Muscle layer of duodenum (tissue), 2 donors: ENCODE results near the gene SLC36A2.
"Not testable (repeated sequence)": the region's sequence is repeated elsewhere in the genome, so short reads cannot be mapped to it uniquely, and the experiment has no call there.

Experiments used
- H3K27ac ChIP-seq: one replicate; pipeline ENCODE4 v1.7.0; 2013; ENCODE audit warnings: mild to moderate bottlenecking, low read length
- H3K27me3 ChIP-seq: one replicate; pipeline ENCODE4 v1.7.0; 2013; ENCODE audit warnings: low read depth, mild to moderate bottlenecking, control low read depth, low read length
- H3K36me3 ChIP-seq, 2 donors: one replicate each; pipeline ENCODE4 v1.7.0; 2013; ENCODE audit warnings: low read length in 2 of 2, control low read depth in 1 of 2, mild to moderate bottlenecking in 1 of 2; ENCODE audit not compliant: insufficient read depth in 2 of 2, control insufficient read depth in 1 of 2
- H3K4me1 ChIP-seq, 2 donors: one replicate each; pipeline ENCODE4 v1.7.0; 2013; ENCODE audit warnings: low read length in 2 of 2, mild to moderate bottlenecking in 2 of 2, control low read depth in 1 of 2, moderate library complexity in 1 of 2; ENCODE audit not compliant: insufficient read depth in 2 of 2, control insufficient read depth in 1 of 2
- H3K4me3 ChIP-seq, 2 donors: one replicate each; pipeline ENCODE4 v1.7.0; 2013; ENCODE audit warnings: low read length in 2 of 2, low read depth in 1 of 2, mild to moderate bottlenecking in 1 of 2
- H3K9me3 ChIP-seq, 2 donors: one replicate each; pipeline ENCODE4 v1.7.0; 2013; ENCODE audit warnings: low read length in 2 of 2, control low read depth in 1 of 2, mild to moderate bottlenecking in 1 of 2; ENCODE audit not compliant: control insufficient read depth in 1 of 2
- donor health status: healthy.

The SLC36A2 gene

DNA sequence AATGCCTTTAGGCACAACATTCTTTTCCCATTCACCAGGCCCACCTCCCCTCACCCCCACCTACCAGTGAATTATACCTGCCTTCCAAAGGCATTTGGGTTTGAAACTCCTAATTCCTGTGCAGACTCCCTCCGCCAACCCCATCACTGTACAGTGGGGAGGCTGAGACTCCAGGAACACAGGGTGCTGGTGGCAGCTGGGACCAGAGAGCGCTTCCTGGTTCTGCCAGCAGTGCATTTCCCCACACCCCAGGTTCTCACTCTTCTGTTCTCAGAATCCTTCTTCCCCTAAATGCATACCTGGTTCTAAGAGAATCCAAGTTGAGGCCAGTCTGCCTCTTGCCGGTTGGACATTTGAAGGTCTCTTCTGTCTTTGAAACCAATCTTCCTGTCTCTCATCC lies 21.1 kb downstream of the SLC36A2 start:
- H3K36me3 ChIP-seq: no peaks in the 10 kb centered on the region
- H3K4me1 ChIP-seq: no peaks in the 10 kb centered on the region
- H3K4me3 ChIP-seq: no peak overlapping the region
- no peaks in the 10 kb centered on the region for H3K9me3 ChIP-seq
- no peak overlapping the region for H3K27ac ChIP-seq
- H3K27me3 ChIP-seq: no peaks in the 10 kb centered on the region

DNA sequence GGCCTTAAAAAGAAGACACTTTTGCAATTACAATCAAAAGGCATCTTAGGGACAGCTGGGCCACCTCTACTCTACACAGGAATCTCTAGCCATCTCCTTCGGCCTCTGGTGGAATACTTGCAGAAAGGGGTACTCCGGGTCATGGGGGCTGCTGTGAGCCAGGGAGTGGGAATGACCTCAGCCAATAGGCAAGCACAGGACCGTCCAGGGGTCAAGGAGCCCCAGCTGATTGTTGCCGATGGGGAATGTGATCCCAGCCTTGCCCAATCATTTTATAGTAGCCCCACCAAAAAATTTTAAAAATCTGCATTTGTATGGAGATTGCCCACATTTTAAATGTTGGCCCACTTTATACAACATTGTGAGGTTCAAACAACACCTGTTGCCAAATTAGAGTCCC lies 26.9 kb downstream of the SLC36A2 start:
- Histone ChIP-seq H3K27me3 (no peaks in the 10 kb centered on the region), H3K27ac (no peak overlapping the region), H3K4me1 (peaks cover 0 to 4% of the 10 kb centered on the region in 2 donors), H3K4me3 (no peak overlapping the region), H3K9me3 (no peaks in the 10 kb centered on the region), H3K36me3 (no peaks in the 10 kb centered on the region)

GRCh38 chr5:151318850-151319732 lies 28.3 kb downstream of the SLC36A2 start:
- Histone ChIP-seq H3K9me3 (no peaks in the 10 kb centered on the region), H3K4me3 (no peak overlapping the region), H3K36me3 (no peaks in the 10 kb centered on the region), H3K4me1 (peaks cover 0 to 4% of the 10 kb centered on the region in 2 donors), H3K27ac (no peak overlapping the region), H3K27me3 (no peaks in the 10 kb centered on the region)

GRCh38 chr5:151317871-151318270 lies 29.5 kb downstream of the SLC36A2 start:
- H3K27me3 ChIP-seq: no peaks in the 10 kb centered on the region
- H3K36me3 ChIP-seq: no peaks in the 10 kb centered on the region
- no peak overlapping the region for H3K4me3 ChIP-seq
- peaks cover 0 to 4% of the 10 kb centered on the region in 2 donors for H3K4me1 ChIP-seq
- no peaks in the 10 kb centered on the region for H3K9me3 ChIP-seq
- H3K27ac ChIP-seq: no peak overlapping the region

GRCh38 chr5:151315998-151316597 lies 31.3 kb downstream of the SLC36A2 start:
- no peaks in the 10 kb centered on the region for H3K27me3 ChIP-seq
- H3K4me3 ChIP-seq: no peak overlapping the region
- no peaks in the 10 kb centered on the region for H3K9me3 ChIP-seq
- no peaks in the 10 kb centered on the region for H3K36me3 ChIP-seq
- no peak overlapping the region for H3K27ac ChIP-seq
- peaks cover 0 to 4% of the 10 kb centered on the region in 2 donors for H3K4me1 ChIP-seq

DNA sequence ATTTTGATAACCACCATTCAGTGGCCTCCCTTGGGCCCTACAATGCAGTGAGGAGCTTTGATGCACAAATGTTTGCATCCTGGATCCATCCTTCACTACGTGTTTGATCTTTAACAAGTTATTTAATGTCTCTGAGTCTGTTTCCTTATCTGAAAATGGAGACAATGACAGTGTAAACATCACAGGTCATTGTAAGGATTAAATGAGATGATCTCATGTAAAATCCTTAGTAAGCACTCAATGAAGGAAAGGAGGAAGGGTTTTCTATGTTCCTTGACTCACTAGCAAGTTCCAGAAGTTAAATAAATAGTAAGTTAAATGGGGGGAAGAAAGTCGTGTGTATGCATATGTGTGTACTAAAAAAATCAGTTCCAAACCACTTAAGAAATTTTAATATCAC lies 34.0 kb downstream of the SLC36A2 start:
- no peak overlapping the region for H3K27ac ChIP-seq
- H3K27me3 ChIP-seq: no peaks in the 10 kb centered on the region
- peaks cover 0 to 4% of the 10 kb centered on the region in 2 donors for H3K4me1 ChIP-seq
- no peak overlapping the region for H3K4me3 ChIP-seq
- no peaks in the 10 kb centered on the region for H3K9me3 ChIP-seq
- no peaks in the 10 kb centered on the region for H3K36me3 ChIP-seq

- Histone ChIP-seq H3K27ac (no peak overlapping the region), H3K36me3 (no peaks in the 10 kb centered on the region), H3K4me3 (no peak overlapping the region), H3K27me3 (no peaks in the 10 kb centered on the region), H3K9me3 (no peaks in the 10 kb centered on the region), H3K4me1 (peaks cover 0 to 4% of the 10 kb centered on the region in 2 donors)
These were observed 34.5 kb downstream of the SLC36A2 start for GRCh38 chr5:151312756-151313324.

DNA sequence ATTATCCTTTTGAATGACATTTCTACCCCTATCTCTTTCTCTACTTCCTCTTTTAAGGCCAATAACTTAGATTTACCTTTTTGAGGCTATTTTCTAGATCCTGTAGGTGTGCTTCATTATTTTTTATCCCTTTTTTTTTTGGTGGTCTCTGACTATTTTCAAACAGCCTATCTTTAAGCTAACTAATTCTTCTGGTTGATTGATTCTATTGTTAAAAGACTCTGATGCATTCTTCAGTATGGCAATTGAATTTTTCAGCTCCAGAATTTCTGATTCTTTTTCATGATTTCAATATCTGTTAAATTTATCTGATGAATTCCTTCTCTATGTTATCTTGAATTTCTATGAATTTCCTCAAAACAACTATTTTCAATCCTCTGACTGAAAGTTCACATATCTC lies 36.4 kb downstream of the SLC36A2 start:
- peaks cover 0 to 2% of the 10 kb centered on the region in 2 donors for H3K4me1 ChIP-seq

DNA sequence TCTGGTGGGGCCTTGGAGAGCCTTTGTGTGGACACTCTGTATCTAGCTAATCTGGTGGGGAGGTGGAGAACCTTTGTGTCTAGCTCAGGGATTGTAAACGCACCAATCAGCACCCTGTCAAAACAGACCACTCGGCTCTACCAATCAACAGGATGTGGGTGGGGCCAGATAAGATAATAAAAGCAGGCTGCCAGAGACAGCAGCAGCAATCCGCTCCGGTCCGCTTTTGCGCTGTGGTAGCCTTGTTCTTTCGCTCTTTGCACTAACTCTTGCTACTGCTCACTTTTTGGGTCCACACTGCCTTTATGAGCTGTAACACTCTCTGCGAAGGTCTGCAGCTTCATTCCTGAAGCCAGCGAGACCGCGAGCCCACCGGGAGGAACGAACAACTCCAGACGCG lies 37.5 kb downstream of the SLC36A2 start:
- H3K27ac ChIP-seq, H3K9me3 ChIP-seq, H3K4me1 ChIP-seq, H3K36me3 ChIP-seq, H3K4me3 ChIP-seq, H3K27me3 ChIP-seq: not testable (repeated sequence)

More for the DNA sequence above, 36.4 kb downstream of the SLC36A2 start:
- H3K36me3 ChIP-seq: no peaks in the 10 kb centered on the region
- H3K27ac ChIP-seq: no peak overlapping the region
- no peaks in the 10 kb centered on the region for H3K27me3 ChIP-seq
- no peak overlapping the region for H3K4me3 ChIP-seq
- no peaks in the 10 kb centered on the region for H3K9me3 ChIP-seq

GRCh38 chr5:151309266-151309665 lies 38.1 kb downstream of the SLC36A2 start:
- not testable (repeated sequence) for H3K27me3 ChIP-seq, H3K27ac ChIP-seq, H3K4me3 ChIP-seq, H3K9me3 ChIP-seq, H3K4me1 ChIP-seq, H3K36me3 ChIP-seq

GRCh38 chr5:151303666-151304065 lies 43.7 kb downstream of the SLC36A2 start, which contains the start of gene SLC36A3:
Gene SLC36A3, minus strand, starts transcription at chr5:151303766. Its CDS starts 412 bp downstream, at chr5:151303354.
- Histone ChIP-seq H3K4me1 (no peaks in the 10 kb centered on the region), H3K9me3 (no peaks in the 10 kb centered on the region), H3K27ac (no peak within 1 kb of the TSS), H3K36me3 (no peaks in the 10 kb centered on the region), H3K4me3 (no peak within 1 kb of the TSS), H3K27me3 (no peaks in the 10 kb centered on the region)
